ENCODE data around the gene NOP53. TPM values are rescaled to one million over a fixed set of nuclear protein-coding genes. Genes with fewer than 3 reads are reported as not detected.
A peak's percentile ranks its signal among the peaks of the same experiment; 100 is the strongest.
"Not testable (repeated sequence)": the region's sequence is repeated elsewhere in the genome, so short reads cannot be mapped to it uniquely, and the experiment has no call there.

NOP53 gene
- total and polyA plus RNA-seq, 2 donors: 324 to 621 TPM

GRCh38 chr19:47726467-47726866 lies 18.9 kb upstream of the NOP53 start:
- 94% methylated on average over 4 of the region's 4 CpGs for WGBS
- Histone ChIP-seq H3K27me3 (ENCODE audit: control insufficient read depth in 2 of 2, insufficient read depth in 1 of 2, low read length in 1 of 2) (peaks cover 0 to 22% of the 10 kb centered on the region in 2 donors), H3K4me1 (ENCODE audit: control insufficient read depth in 2 of 2, insufficient read depth in 2 of 2, low read length in 2 of 2) (peaks cover 10 to 22% of the 10 kb centered on the region in 2 donors), H3K27ac (ENCODE audit: low read depth in 1 of 2, low read length in 1 of 2) (peak overlapping the region in 1 of 2 donors; percentile 52), H3K36me3 (ENCODE audit: control insufficient read depth in 2 of 2, insufficient read depth in 2 of 2, low read length in 1 of 2) (no peaks in the 10 kb centered on the region), H3K4me3 (ENCODE audit: low read length in 2 of 2) (no peak overlapping the region), H3K9me3 (ENCODE audit: control insufficient read depth in 2 of 2, insufficient read depth in 1 of 2, low read length in 1 of 2) (no peaks in the 10 kb centered on the region)
- DNase-seq (ENCODE audit: low read depth in 6 of 9, low spot score in 9 of 9): no peak

- H3K36me3 ChIP-seq (ENCODE audit: control insufficient read depth in 2 of 2, insufficient read depth in 2 of 2, low read length in 1 of 2); H3K4me3 ChIP-seq (ENCODE audit: low read length in 2 of 2); DNase-seq (ENCODE audit: low read depth in 6 of 9, low spot score in 9 of 9); H3K9me3 ChIP-seq (ENCODE audit: control insufficient read depth in 2 of 2, insufficient read depth in 1 of 2, low read length in 1 of 2); H3K27ac ChIP-seq (ENCODE audit: low read depth in 1 of 2, low read length in 1 of 2): not testable (repeated sequence)
- H3K4me1 ChIP-seq (ENCODE audit: control insufficient read depth in 2 of 2, insufficient read depth in 2 of 2, low read length in 2 of 2): peaks cover 10 to 18% of the 10 kb centered on the region in 2 donors
- H3K27me3 ChIP-seq (ENCODE audit: control insufficient read depth in 2 of 2, insufficient read depth in 1 of 2, low read length in 1 of 2): peaks cover 0 to 22% of the 10 kb centered on the region in 2 donors
- WGBS: 85% methylated on average over 4 of the region's 4 CpGs
These were observed 17.1 kb upstream of the NOP53 start for GRCh38 chr19:47728295-47728694.

- 7% methylated on average over 9 of the region's 9 CpGs for WGBS
- no peaks in the 10 kb centered on the region for H3K9me3 ChIP-seq (ENCODE audit: control insufficient read depth in 2 of 2, insufficient read depth in 1 of 2, low read length in 1 of 2)
- peak overlapping the region; percentile 32 to 42 for H3K4me3 ChIP-seq (ENCODE audit: low read length in 2 of 2)
- no peaks in the 10 kb centered on the region for H3K36me3 ChIP-seq (ENCODE audit: control insufficient read depth in 2 of 2, insufficient read depth in 2 of 2, low read length in 1 of 2)
- peaks cover 0 to 22% of the 10 kb centered on the region in 2 donors for H3K27me3 ChIP-seq (ENCODE audit: control insufficient read depth in 2 of 2, insufficient read depth in 1 of 2, low read length in 1 of 2)
- H3K27ac ChIP-seq (ENCODE audit: low read depth in 1 of 2, low read length in 1 of 2): peak overlapping the region; percentile 36 to 43
- peaks cover 10 to 18% of the 10 kb centered on the region in 2 donors for H3K4me1 ChIP-seq (ENCODE audit: control insufficient read depth in 2 of 2, insufficient read depth in 2 of 2, low read length in 2 of 2)
- DNase-seq (ENCODE audit: low read depth in 6 of 9, low spot score in 9 of 9): no peak
These were observed 15.9 kb upstream of the NOP53 start for GRCh38 chr19:47729468-47729798.

GRCh38 chr19:47729799-47730520 lies 15.4 kb upstream of the NOP53 start:
- Histone ChIP-seq H3K4me1 (ENCODE audit: control insufficient read depth in 2 of 2, insufficient read depth in 2 of 2, low read length in 2 of 2) (peaks cover 10 to 18% of the 10 kb centered on the region in 2 donors), H3K9me3 (ENCODE audit: control insufficient read depth in 2 of 2, insufficient read depth in 1 of 2, low read length in 1 of 2) (no peaks in the 10 kb centered on the region), H3K27ac (ENCODE audit: low read depth in 1 of 2, low read length in 1 of 2) (peak overlapping the region; percentile 24 to 69), H3K27me3 (ENCODE audit: control insufficient read depth in 2 of 2, insufficient read depth in 1 of 2, low read length in 1 of 2) (peaks cover 0 to 22% of the 10 kb centered on the region in 2 donors), H3K4me3 (ENCODE audit: low read length in 2 of 2) (peak overlapping the region; percentile 32 to 42), H3K36me3 (ENCODE audit: control insufficient read depth in 2 of 2, insufficient read depth in 2 of 2, low read length in 1 of 2) (no peaks in the 10 kb centered on the region)
- DNase-seq (ENCODE audit: low read depth in 6 of 9, low spot score in 9 of 9): peak in 1 of 9 donors; percentile 46
- 8% methylated on average over 30 of the region's 30 CpGs for WGBS

GRCh38 chr19:47730521-47730889 lies 14.8 kb upstream of the NOP53 start:
- no peak for DNase-seq (ENCODE audit: low read depth in 6 of 9, low spot score in 9 of 9)
- H3K4me3 ChIP-seq (ENCODE audit: low read length in 2 of 2): no peak overlapping the region
- peaks cover 10 to 18% of the 10 kb centered on the region in 2 donors for H3K4me1 ChIP-seq (ENCODE audit: control insufficient read depth in 2 of 2, insufficient read depth in 2 of 2, low read length in 2 of 2)
- 90% methylated on average over 8 of the region's 8 CpGs for WGBS
- H3K27me3 ChIP-seq (ENCODE audit: control insufficient read depth in 2 of 2, insufficient read depth in 1 of 2, low read length in 1 of 2): peaks cover 0 to 22% of the 10 kb centered on the region in 2 donors
- no peaks in the 10 kb centered on the region for H3K36me3 ChIP-seq (ENCODE audit: control insufficient read depth in 2 of 2, insufficient read depth in 2 of 2, low read length in 1 of 2)
- H3K9me3 ChIP-seq (ENCODE audit: control insufficient read depth in 2 of 2, insufficient read depth in 1 of 2, low read length in 1 of 2): no peaks in the 10 kb centered on the region
- H3K27ac ChIP-seq (ENCODE audit: low read depth in 1 of 2, low read length in 1 of 2): no peak overlapping the region

GRCh38 chr19:47730910-47731309 lies 14.4 kb upstream of the NOP53 start:
- peaks cover 10 to 18% of the 10 kb centered on the region in 2 donors for H3K4me1 ChIP-seq (ENCODE audit: control insufficient read depth in 2 of 2, insufficient read depth in 2 of 2, low read length in 2 of 2)
- H3K27ac ChIP-seq (ENCODE audit: low read depth in 1 of 2, low read length in 1 of 2): no peak overlapping the region
- no peak overlapping the region for H3K4me3 ChIP-seq (ENCODE audit: low read length in 2 of 2)
- peaks cover 0 to 22% of the 10 kb centered on the region in 2 donors for H3K27me3 ChIP-seq (ENCODE audit: control insufficient read depth in 2 of 2, insufficient read depth in 1 of 2, low read length in 1 of 2)
- WGBS: 96% methylated on average over 8 of the region's 8 CpGs
- no peak for DNase-seq (ENCODE audit: low read depth in 6 of 9, low spot score in 9 of 9)
- H3K36me3 ChIP-seq (ENCODE audit: control insufficient read depth in 2 of 2, insufficient read depth in 2 of 2, low read length in 1 of 2): no peaks in the 10 kb centered on the region
- H3K9me3 ChIP-seq (ENCODE audit: control insufficient read depth in 2 of 2, insufficient read depth in 1 of 2, low read length in 1 of 2): no peaks in the 10 kb centered on the region

GRCh38 chr19:47735131-47735530 lies 10.2 kb upstream of the NOP53 start:
- peaks cover 0 to 8% of the 10 kb centered on the region in 2 donors for H3K27me3 ChIP-seq (ENCODE audit: control insufficient read depth in 2 of 2, insufficient read depth in 1 of 2, low read length in 1 of 2)
- 92% methylated on average over 4 of the region's 4 CpGs for WGBS
- DNase-seq (ENCODE audit: low read depth in 6 of 9, low spot score in 9 of 9): no peak
- H3K9me3 ChIP-seq (ENCODE audit: control insufficient read depth in 2 of 2, insufficient read depth in 1 of 2, low read length in 1 of 2): no peaks in the 10 kb centered on the region
- no peaks in the 10 kb centered on the region for H3K36me3 ChIP-seq (ENCODE audit: control insufficient read depth in 2 of 2, insufficient read depth in 2 of 2, low read length in 1 of 2)
- H3K4me3 ChIP-seq (ENCODE audit: low read length in 2 of 2): no peak overlapping the region
- no peak overlapping the region for H3K27ac ChIP-seq (ENCODE audit: low read depth in 1 of 2, low read length in 1 of 2)
- H3K4me1 ChIP-seq (ENCODE audit: control insufficient read depth in 2 of 2, insufficient read depth in 2 of 2, low read length in 2 of 2): peaks cover 2 to 4% of the 10 kb centered on the region in 2 donors

- Histone ChIP-seq H3K27ac (ENCODE audit: low read depth in 1 of 2, low read length in 1 of 2) (no peak overlapping the region), H3K4me3 (ENCODE audit: low read length in 2 of 2) (no peak overlapping the region), H3K9me3 (ENCODE audit: control insufficient read depth in 2 of 2, insufficient read depth in 1 of 2, low read length in 1 of 2) (no peaks in the 10 kb centered on the region), H3K4me1 (ENCODE audit: control insufficient read depth in 2 of 2, insufficient read depth in 2 of 2, low read length in 2 of 2) (peaks cover 10 to 20% of the 10 kb centered on the region in 2 donors), H3K36me3 (ENCODE audit: control insufficient read depth in 2 of 2, insufficient read depth in 2 of 2, low read length in 1 of 2) (no peaks in the 10 kb centered on the region), H3K27me3 (ENCODE audit: control insufficient read depth in 2 of 2, insufficient read depth in 1 of 2, low read length in 1 of 2) (peaks cover 2 to 8% of the 10 kb centered on the region in 2 donors)
- WGBS: 97% methylated on average over 48 of the region's 48 CpGs
- no peak for DNase-seq (ENCODE audit: low read depth in 6 of 9, low spot score in 9 of 9)
These were observed 4.4 kb upstream of the NOP53 start for GRCh38 chr19:47740866-47741519.

GRCh38 chr19:47741544-47742140 lies 3.7 kb upstream of the NOP53 start:
- Histone ChIP-seq H3K9me3 (ENCODE audit: control insufficient read depth in 2 of 2, insufficient read depth in 1 of 2, low read length in 1 of 2) (no peaks in the 10 kb centered on the region), H3K36me3 (ENCODE audit: control insufficient read depth in 2 of 2, insufficient read depth in 2 of 2, low read length in 1 of 2) (peaks cover 0 to 1% of the 10 kb centered on the region in 2 donors), H3K27me3 (ENCODE audit: control insufficient read depth in 2 of 2, insufficient read depth in 1 of 2, low read length in 1 of 2) (peaks cover 2 to 8% of the 10 kb centered on the region in 2 donors), H3K4me3 (ENCODE audit: low read length in 2 of 2) (no peak overlapping the region), H3K27ac (ENCODE audit: low read depth in 1 of 2, low read length in 1 of 2) (no peak overlapping the region), H3K4me1 (ENCODE audit: control insufficient read depth in 2 of 2, insufficient read depth in 2 of 2, low read length in 2 of 2) (peaks cover 14 to 27% of the 10 kb centered on the region in 2 donors)
- DNase-seq (ENCODE audit: low read depth in 6 of 9, low spot score in 9 of 9): no peak
- 93% methylated on average over 15 of the region's 15 CpGs for WGBS
